ENCODE measurements around the gene TEP1.

The TEP1 gene

DNA sequence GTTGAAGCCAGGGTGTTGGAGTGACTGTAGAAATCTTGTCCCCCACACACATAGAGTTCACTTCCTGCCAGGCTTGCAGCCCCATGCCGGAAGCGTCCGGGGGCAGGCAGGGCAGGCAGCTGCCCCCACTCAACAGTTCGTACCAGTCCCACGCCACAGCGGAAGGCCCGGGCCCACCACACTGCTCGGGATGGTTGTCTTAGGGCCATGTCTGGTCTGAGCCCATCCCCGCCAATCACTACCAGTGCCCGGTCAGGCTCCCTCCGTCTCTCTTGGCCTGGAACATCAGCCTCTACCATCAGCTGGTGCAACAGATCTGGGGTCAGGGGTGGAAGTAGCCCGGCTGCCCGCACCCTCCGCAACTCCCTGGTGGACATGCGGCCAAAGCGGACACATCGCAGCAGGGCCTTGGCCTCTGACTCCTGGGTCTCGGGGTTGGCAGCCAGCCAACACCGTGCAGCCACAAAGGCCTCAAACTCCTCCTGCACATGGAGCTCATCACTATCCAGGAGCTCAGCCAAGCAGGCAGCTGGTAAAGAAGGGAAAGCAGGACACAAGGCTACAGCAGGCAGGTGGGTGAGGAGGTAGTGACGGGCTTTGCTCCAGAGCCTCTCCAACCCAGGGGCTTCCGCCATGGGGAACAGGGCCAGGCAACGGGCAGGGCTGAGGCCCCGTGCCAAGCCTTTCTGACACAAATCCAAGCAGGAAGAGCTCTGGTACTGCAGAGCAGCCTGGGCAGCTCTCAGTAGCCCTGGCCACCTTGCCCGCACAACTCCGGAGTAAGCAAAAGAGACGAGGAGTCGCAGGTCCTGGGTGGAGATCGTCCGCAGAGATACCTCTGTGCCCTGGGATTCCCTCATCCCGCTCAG, 16.7 kb upstream of the TEP1 start:
- peak; percentile 21 for DNase-seq

DNA sequence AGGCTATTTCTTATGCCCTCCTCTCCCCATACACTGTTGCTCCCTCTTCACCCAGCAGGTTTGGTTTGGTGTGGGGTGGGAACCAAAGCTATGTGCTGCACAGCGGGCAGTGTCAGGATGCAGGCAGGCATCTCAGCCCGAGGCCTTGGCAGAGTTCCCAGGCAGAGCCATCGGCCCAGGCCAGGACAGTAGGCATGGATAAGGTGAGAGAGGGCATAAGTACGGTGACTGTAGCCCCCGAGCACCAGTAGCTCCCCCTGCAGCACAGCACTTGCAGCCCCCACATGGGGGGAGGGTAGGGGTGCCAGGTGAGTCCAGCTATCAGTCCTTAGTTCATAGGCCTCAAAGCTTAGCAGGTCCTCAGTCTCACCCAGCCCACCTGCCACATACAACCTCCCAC, 15.5 kb upstream of the TEP1 start:
- DNase-seq: no peak

DNA sequence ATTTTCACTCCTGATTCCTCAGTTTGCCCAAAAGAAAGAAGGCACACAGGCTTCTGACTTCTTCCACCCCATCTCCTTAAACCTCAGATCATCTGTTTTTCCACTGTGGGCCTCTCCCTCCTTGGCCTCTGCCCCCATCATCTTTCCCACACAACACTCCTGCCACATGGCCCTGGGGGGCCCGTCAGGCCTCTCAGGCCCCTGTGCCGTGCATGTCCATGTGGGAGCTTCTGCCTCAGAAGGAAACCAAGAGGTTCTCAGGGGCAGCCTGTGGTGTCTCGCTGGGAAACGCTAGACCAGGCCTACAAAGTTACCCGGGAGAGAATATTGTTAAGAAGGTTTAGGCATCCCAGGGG, 14.7 kb upstream of the TEP1 start:
- DNase-seq: no peak

DNA sequence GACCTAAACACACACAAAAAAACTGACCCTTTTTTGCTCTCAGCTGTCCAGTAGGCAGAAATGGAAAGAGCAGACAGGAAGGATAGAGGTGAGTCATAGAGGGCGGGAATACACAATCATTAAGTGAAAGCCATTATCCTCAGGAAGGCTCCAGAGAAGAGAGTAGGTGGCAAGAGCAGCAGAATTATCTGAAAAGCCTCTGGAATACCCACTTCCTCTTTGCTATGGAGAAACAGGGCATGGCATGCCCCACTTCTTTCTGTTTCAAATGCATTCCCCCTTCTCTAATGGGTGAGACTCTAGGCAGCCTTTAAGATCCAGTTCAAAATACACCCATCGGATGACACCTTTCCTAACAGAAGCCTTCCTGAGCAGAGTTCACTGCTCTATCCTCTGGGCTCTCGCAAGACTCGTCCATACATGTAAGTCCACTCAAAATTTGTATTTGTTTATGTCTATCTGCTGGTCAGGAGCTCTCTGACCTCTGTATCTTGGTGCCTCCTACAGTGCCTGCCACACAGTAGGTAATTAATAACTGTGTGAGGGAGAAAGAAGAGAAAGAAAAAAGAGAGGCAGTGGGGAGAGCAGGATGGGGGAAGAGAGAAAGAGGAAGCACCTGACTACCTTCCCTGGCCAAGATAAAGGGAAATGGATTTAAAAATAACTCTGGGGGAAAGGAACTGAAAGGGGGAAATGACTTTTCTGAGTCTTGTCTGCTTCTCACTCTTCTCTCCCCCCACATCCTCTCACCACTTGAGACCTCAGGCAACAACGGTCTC, 14.1 kb upstream of the TEP1 start:
- no peak for DNase-seq

DNA sequence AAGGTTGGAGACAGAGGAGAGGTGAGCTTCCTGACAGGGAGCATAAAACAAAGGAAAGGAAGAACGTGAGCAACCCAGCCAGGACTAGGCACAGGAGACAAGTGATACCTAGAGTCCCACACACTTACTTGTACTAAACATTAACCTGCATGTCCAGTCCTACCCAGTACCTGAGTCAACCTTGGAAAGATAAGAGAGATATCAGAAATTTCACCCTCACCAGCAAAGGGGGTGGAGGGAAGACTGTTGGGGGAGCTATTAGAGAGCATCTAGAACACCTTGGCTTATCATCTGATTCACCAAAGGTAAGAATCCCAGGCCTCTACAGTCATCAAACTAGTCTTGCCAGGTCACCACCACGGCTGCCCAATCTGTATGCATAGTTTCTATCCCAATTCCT, 11.6 kb upstream of the TEP1 start:
- DNase-seq: no peak

DNA sequence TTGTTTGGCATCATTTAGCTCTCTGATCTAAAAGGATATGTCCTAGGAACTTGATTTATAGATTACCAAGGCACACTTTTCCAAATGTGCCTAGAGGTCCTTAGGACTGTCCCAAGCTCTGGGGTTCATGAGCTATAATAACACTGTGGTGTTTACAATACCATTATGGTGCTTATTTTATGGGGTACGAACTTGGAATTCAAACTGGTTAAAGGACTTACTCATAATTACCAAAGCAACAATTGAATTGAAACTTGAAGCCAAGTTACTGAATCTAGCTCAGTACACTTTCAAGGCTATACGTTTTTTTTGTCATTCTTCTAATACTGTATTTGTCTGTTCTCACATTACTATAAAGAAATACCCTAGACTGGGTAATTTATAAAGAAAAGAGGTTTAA, 9.6 kb upstream of the TEP1 start:
- no peak for DNase-seq

DNA sequence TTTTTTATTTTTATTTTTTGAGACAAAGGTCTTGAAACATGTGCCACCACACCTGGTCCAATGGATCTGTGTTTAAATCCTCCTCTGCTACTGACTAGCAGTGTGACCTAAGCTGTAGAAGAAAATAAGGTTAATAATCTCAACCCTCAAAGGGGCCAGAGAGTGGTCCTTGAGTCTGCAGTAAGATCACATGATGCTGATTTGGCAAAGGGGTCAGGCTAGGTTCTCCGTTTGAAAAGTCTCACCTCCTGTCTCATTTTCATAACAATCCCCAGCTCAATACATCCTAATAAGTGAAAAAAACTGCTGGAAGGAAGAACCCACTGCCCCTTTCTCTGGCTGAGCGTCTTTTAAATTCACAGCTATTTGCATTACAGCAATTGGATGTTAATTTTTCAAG, 8.0 kb upstream of the TEP1 start:
- DNase-seq: no peak

DNA sequence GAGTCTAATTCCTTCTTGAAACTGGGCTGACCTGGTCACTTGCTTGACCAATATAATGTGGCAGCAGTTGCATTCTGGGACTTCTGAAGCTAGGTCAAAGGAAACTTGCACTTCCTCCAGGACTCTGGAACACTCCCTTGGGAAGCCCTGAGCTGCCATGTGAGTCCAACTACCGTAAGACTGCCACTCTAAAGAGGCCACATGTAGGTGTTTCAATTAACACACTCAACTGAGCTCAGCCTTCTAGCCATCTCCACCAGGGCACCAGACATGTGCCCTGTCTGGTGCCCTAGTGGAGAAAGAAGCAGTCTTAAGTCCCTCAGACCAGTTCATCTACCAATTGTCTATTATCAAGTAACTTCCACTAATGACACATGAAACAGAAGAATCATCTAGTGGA, 6.1 kb upstream of the TEP1 start:
- DNase-seq: no peak

DNA sequence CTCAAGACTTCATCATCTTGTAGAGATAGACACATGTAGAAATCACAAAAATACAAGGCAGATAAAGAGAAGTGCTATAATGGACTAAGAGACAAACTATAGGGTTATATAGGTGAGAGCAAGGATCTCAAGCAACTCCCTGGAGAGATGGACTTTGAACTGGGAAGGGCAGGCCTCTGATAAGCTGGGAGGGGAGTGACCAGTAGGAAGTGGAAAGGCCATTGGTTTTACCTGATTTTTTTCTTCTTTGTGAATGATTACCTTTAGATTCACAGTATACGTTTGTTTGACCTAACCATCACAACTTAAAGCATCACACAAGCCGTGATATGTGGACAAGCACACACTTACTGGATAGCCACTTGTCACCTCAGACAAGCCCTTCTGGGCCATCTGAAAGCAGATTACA, 5.2 kb upstream of the TEP1 start:
- DNase-seq: no peak

DNA sequence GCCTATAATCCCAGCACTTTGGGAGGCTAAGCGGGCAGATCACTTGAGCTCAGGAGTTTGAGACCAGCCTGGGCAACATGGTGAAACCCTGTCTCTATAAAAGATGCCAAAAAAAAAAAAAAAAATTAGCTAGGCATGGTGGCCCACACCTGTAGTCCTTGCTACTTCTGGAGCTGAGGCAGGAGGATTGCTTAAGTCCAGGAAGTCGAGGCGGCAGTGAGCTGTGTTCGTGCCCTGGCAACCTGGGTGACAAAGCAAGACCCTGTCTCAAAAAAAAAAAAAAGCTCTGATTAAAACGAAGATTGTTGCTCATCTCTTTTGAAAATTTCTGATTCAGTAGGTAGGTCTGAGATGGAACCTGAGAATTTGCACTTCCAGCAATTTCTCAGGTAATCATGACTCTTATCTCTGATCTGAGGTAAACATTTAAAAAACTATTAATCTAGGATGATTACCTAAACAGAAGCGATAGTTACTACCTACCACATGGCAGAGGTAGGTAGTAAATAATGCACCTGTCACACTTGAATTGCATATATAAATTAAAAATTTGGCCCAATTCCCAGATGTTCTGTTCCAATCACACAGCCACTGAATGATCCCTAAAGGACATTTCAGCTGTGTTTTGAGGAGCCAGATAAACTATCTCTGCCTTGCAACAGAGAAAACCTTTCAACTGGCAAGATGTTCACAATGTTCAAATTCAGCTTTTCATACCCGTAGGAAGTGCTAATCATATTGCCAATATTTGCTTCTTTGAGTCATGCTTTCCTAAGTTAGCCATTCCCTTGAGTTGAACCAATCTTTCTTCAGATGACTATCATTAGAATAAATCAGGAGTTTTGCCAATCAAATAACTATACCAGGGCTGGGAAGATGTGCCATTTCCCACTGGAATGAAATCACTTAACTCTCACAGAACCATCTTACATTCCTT, 4.2 kb upstream of the TEP1 start:
- no peak for DNase-seq

DNA sequence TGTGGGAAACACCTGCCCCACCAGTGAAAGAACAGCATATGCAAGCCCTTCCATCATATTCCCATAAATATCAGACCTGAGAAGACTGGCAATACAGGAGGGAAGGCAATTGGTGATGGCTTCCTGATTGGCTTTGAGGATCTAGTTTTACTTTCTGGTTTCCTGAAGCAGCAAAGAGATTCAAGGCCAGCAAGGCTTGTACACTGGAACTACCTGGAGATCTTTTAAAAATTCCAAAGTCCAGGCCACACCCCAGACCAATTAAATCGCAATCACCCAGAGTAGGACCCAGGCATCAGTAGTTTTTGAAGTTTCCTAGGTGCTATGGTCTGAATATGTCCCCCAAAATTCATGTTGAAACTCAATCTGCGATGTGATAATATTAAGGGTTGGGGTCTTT, 2.9 kb upstream of the TEP1 start:
- no peak for DNase-seq

DNA sequence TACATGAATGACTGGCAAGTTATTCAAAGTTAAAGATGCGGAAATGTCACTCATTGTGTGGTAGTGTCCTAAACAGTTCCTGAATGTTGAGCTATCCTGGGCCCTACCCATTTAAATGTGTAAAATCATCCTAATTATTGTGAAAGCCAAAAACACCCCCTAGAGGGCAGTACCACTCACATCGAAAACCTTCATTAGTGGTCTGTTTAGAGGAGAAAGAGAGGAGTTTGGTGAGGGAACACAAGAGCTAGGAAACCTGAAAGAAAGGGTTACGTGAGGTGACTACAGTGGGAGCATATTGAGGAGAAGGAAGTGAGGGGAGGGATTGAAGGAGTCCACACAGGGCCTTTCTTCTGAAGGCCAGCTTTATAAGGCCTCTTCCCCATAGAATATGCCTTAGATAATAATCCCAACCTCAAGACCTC, 2.5 kb upstream of the TEP1 start:
- DNase-seq: peak; percentile 82

DNA sequence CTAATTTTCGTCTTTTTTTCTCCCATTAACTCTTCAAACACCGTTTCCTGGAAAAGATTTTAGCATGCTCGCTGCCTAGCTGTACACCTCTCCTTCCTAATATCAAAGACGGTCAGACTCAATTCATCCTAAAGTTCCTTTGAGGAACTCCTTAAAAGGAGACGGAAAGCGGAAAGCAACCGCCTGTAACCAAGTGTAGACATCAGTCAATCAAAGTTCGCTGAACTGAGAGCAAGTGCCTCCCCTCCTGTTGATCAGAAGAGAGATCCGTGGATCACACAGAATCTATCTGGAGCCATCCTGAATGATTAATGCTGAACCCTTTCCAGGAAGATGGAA, 412 bp upstream of the TEP1 start:
- DNase-seq: peak; percentile 43

DNA sequence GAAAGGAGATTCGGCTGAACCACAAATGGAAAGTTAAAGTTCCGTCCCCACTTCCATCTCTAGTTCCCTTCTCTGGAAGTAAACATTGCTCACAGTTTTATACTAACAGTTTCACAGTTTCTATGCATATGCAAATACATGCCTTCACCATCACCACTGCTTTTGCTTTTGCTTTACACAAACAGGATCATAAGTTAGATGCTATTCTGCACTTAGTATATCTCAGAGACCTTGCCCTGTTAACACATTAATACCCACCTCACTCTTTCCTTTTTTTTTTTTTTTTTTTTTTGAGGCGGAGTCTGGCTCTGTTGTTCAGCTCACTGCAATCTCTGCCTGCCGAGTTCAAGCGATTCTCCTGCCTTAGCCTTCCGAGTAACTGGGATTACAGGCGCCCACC, 890 bp downstream of the TEP1 start:
- peak; percentile 3 for DNase-seq

DNA sequence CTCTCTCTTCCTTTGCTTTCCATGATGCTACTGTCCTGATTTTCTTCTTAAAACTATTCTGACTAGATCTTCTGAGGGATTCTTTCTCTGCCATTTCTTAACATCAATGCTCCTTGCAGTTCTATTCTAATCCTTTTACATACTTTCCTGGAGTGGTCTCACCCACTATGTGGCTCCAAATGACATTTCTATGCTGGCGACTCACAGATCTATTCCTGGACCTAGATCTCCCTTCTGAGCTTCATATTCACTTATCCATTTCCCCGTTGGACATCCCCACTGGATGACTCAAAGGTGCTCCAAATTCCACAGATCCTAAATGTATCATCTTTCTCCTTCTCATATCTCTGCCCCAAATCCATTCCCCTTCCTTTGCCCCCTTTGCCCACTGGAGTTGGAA, 4.1 kb downstream of the TEP1 start:
- no peak for DNase-seq

DNA sequence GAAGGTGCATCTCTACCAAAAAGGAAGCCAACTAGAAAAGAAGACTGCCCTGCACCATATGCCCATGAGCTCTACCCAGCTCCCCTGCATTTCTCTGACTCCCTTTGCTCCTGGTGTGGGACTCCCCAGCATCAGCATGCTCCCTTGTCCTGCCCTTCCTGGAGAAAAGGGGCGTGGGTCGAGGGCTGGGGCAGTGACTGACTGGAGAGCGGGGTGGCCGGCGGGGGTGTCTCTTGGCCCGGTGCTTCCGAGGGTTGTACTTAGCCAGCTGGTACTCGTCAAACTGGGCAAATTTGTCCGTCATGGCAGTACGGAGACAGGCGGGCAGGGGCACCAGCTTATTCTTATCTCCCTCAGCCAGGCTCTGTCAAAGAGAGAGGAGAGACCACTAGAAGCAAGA, 9.8 kb downstream of the TEP1 start:
- DNase-seq: no peak

DNA sequence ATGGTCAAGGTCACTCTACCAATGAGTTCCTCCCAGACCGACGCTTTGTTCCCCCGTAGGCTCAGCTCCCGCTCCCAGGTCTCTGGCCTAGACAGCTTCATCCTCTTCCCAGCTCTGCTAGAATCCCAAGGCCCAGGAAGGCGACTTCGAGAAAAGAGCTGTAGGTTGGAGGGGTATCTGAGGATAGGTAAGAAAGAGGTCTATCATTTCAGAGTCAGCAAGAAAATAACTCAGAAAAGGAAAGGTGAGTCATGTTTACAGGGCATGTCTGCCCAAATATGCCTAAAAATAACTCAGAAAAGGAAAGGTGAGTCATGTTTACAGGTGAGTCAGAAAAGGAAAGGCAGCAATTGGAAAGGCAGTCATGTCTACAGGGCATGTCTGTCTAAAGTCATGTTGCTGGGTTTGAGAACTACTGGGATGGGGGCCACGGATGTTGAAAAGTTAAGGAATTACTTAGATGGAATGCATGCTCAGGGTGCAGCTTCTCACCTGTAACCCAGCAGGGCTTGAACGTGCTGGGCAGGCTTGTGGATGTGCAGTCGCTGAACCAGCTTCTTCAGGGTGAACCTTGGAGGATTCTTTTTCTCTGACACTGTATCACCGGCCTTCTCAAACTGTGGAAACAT, 12.2 kb downstream of the TEP1 start:
- DNase-seq: no peak

DNA sequence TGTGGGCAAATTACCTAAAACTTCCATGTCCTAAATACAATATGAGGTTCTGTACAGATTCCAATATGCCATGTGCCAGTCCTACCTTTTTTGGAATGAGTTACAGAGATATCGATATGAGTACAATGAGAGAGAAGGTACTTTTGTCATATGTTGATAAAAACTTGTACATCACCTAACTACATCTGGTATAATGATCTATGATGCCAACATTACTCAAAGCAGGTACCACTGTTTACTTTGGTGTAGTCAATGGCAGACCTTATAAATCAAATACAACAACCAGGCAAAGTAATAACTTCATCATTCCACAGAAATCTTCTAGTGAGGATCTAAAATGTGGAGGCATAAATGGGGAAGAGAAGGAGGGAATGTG, 12.7 kb downstream of the TEP1 start:
- no peak for DNase-seq

DNA sequence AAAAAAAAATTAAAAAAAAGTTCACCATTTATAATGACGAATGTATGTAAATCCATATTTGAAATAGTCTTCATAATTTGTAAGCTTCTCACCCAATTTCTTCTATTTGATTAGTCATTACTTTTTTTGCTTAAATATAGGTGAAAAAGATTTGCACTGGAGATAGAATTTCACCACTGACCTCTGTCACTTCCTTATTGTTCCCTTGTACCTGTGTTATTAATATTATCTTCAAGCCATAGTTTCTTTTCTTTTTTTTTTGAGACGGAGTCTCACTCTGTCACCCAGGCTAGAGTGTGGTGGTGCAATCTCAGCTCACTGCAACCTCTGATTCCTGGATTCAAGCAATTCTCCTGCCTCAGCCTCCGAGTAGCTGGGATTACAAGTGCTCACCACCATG, 15.8 kb downstream of the TEP1 start:
- no peak for DNase-seq

DNA sequence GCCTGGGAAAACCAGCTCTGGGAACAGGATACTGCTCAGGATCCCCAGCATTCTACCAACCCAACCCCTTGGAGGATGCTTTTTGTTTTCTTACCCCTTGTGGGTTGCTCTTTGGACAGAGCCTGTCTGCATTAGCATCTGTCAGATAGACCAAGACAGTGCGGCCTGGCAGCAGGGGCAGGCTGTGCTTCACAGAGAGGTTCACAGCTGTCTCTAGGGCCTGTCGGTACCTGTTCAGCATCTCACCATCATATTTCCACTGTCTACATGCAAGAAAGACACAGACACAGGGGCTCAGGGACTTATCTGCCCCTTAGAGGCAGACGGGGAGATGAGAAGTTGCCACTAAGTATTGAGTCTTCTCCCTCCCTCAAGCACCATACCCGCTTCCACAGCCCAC, 21.8 kb downstream of the TEP1 start:
- DNase-seq: no peak

DNA sequence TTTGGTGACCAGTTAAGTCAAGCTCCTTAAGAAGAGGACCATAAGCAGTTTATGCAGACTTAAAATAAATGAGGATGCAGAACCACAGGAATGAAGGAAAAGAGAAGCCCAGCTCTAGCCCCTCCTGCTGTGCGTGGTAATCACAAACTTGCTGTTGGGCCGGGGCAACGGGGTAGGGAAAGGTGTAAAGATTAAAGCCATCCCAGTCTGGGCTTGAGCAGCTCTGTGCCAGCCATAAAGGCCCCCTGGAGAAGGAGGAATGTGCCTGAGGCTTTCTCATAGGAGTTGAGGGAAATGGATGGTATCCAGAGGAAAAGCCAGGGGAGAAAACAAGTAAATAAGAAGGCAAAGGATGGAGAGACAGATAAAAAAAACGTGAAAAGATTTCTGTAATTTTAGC, 25.1 kb downstream of the TEP1 start:
- DNase-seq: no peak

DNA sequence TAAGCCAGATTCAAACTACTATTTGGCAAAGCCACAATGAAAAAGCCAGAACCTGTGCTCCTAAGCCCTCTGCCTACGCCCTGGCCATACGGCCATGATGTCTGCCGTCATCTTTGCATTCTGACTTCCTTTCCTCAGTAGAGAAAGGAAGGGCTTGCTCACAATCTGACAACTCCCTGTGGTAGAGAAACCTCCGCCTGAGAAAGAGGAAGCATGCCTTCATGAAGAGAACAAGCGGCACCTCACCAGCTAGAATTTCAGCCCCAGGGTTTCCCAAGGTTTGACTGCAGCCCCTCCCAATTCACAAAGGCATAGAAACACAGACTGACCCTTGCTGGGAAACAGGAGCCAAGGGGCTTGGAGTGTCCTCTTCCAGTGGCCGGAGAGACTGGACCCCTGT, 25.7 kb downstream of the TEP1 start:
- no peak for DNase-seq

DNA sequence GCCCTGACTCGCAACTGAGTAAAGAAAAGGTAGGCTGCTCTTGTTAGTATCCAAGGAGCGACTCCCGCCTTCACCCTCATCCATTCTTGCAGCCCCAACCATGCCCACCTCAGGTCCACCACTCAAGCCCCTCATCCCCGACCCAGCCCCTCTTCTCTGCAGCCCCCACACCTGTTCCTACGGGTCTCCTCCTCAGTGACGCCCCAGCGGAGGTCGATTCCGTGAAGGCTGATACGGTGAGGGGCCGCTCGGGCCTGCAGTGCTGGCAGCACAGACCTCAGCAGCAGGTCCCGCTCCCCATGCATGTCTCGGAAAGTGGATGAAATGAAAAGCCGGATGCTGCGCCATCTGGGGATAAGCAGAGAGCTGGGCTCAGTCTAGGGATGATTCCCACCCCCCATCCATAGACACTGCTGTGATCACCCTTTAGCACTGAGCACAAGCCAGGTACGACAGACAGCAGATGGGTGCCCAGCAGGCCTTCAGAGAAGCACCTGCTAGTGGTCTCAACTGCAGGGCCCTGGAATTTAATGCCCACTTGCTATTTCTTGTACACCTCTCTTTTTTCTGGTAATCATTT, 26.9 kb downstream of the TEP1 start:
- no peak for DNase-seq
